Choroid plexus epithelial cell (primary cell): ENCODE measurements around the gene PKP1.
"Not testable (repeated sequence)": the region's sequence is repeated elsewhere in the genome, so short reads cannot be mapped to it uniquely, and the experiment has no call there.

Experiments used
- DNase-seq: peaks from one replicate; pipeline ENCODE4 v3.0.0-alpha.2; 2010; ENCODE audit warnings: low read depth
- H3K4me3 ChIP-seq: 2 replicates; pipeline ENCODE4 v1.5.1; 2011; ENCODE audit warnings: low read depth, mild to moderate bottlenecking, control low read depth, low read length, moderate library complexity
- CTCF ChIP-seq: conservative IDR thresholded peaks from 2 replicates; pipeline ENCODE4 v1.5.1; 2011; ENCODE audit warnings: low read depth, mild to moderate bottlenecking, control low read depth, inconsistent platforms, low read length, moderate library complexity

Gene PKP1

GRCh38 chr1:201282931-201283829 lies at the start of gene PKP1:
Gene PKP1, plus strand, starts transcription at chr1:201283506. Its CDS starts 197 bp downstream, at chr1:201283703.
- no peak within 1 kb of the TSS for H3K4me3 ChIP-seq
- DNase-seq = no peak
- no peak for TF ChIP-seq CTCF

- not testable (repeated sequence) for DNase-seq, H3K4me3 ChIP-seq
These were observed 43.7 kb upstream of the PKP1 start for GRCh38 chr1:201239646-201240045.

- DNase-seq = no peak
- no peak overlapping the region for H3K4me3 ChIP-seq
- TF ChIP-seq CTCF = no peak
These were observed 43.1 kb upstream of the PKP1 start for GRCh38 chr1:201240171-201240570.

GRCh38 chr1:201241736-201242135 lies 41.6 kb upstream of the PKP1 start:
- no peak for TF ChIP-seq CTCF
- DNase-seq = no peak
- H3K4me3 ChIP-seq = no peak overlapping the region

- TF ChIP-seq CTCF = no peak
- no peak overlapping the region for H3K4me3 ChIP-seq
- DNase-seq = no peak
These were observed 38.2 kb upstream of the PKP1 start for GRCh38 chr1:201245082-201245481.

GRCh38 chr1:201248721-201249559 lies 34.4 kb upstream of the PKP1 start:
- no peak for DNase-seq
- H3K4me3 ChIP-seq = no peak overlapping the region
- no peak for TF ChIP-seq CTCF

- DNase-seq = no peak
- no peak for TF ChIP-seq CTCF
- H3K4me3 ChIP-seq = no peak overlapping the region
These were observed 32.8 kb upstream of the PKP1 start for GRCh38 chr1:201250326-201251011.
